Measurements from ENCODE around the gene DNAH8.

DNA sequence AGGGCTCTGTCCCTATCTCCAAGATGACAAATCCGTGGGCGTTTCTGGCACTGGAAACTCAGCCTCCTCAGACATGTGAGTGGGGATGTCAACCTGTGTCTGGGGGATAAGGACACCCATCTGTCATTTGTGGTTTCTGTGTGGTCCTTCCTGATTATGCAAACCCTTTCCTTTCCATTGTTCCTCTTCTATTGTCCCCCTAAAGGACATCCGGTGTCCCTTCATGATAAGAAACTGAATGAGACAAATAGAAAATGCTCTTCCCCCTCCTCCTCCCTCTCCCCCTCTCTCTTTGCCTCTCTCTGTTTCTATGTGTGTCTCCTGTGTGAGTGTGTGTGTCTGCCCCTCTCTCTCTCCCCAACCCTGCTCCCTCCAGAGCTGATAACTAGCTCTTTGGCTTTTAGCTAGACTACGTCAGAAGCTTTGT, 322.0 kb downstream of the DNAH8 start:
- TF ChIP-seq CTCF (IDR thresholded peaks at IDR 0.05) (no peak), POLR2A (IDR thresholded peaks at IDR 0.05) (no peak)

All from testis (tissue), 2 donors.